Fibroblast of lung (primary cell): ENCODE results near the gene PLD5.

Experiments used
- CTCF ChIP-seq, 2 donors: IDR thresholded peaks in 1 of 2; conservative IDR thresholded peaks in 1 of 2; 1 replicate in 1 of 2; 2 replicates in 1 of 2; pipeline ENCODE4 v1.5.1; 2011 to 2012; ENCODE audit warnings: low read length in 2 of 2, control low read depth in 1 of 2, inconsistent platforms in 1 of 2, low read depth in 1 of 2, mild to moderate bottlenecking in 1 of 2
- EZH2 ChIP-seq: IDR thresholded peaks from 2 replicates; pipeline ENCODE4 v1.5.1; 2012; ENCODE audit warnings: low read length, control low read depth, mild to moderate bottlenecking; ENCODE audit errors: missing control alignments

GRCh38 chr1:242489545-242489944 lies 35.0 kb downstream of the PLD5 start:
- TF ChIP-seq CTCF (conservative IDR thresholded peaks at IDR 0.05 in 1 of 2, IDR thresholded peaks at IDR 0.05 in 1 of 2; ENCODE audit: low read depth in 1 of 2, low read length in 2 of 2): no peak
- TF ChIP-seq EZH2: no peak
